ENCODE measurements around the gene TMEM123. TPM values are rescaled to one million over a fixed set of nuclear protein-coding genes. Genes with fewer than 3 reads are reported as not detected.

The TMEM123 gene
- total RNA-seq, 1 experiment from 2014 or later, result 214 TPM

- Histone ChIP-seq H3K27me3 (replicated peaks; ENCODE audit: insufficient read depth, low read depth, low read length, poor library complexity) (no peaks in the 10 kb centered on the region), H3K27ac (ENCODE audit: low read depth, low read length, poor library complexity, severe bottlenecking) (peak overlapping the region; percentile 94), H3K4me1 (ENCODE audit: insufficient read depth, low read length, poor library complexity, severe bottlenecking) (peaks cover 7% of the 10 kb centered on the region), H3K9me3 (ENCODE audit: low read depth, low read length, poor library complexity, severe bottlenecking) (no peaks in the 10 kb centered on the region), H3K4me3 (ENCODE audit: low read depth, low read length, poor library complexity, severe bottlenecking) (peak overlapping the region; percentile 59), H3K36me3 (ENCODE audit: insufficient read depth, low read length, poor library complexity, severe bottlenecking) (peaks cover 8% of the 10 kb centered on the region)
- ChIA-PET POLR2A (ENCODE audit: low non-redundant PET) (no interaction called here), CTCF (no interaction called here)
- intact Hi-C loops (cut with micrococcal nuclease; ENCODE audit: unreplicated experiment), result loop anchor here (1.0 to 5.0 kb wide), 3 partner anchors 53 to 237 kb away; partner anchors contain the start of genes TMEM123 and YAP1
- BruUV-seq (replicated peaks), result TSS peak; percentile 52
- DNase-seq (ENCODE audit: low spot score), result peak; percentile 47
- TF ChIP-seq, protein P1, sequence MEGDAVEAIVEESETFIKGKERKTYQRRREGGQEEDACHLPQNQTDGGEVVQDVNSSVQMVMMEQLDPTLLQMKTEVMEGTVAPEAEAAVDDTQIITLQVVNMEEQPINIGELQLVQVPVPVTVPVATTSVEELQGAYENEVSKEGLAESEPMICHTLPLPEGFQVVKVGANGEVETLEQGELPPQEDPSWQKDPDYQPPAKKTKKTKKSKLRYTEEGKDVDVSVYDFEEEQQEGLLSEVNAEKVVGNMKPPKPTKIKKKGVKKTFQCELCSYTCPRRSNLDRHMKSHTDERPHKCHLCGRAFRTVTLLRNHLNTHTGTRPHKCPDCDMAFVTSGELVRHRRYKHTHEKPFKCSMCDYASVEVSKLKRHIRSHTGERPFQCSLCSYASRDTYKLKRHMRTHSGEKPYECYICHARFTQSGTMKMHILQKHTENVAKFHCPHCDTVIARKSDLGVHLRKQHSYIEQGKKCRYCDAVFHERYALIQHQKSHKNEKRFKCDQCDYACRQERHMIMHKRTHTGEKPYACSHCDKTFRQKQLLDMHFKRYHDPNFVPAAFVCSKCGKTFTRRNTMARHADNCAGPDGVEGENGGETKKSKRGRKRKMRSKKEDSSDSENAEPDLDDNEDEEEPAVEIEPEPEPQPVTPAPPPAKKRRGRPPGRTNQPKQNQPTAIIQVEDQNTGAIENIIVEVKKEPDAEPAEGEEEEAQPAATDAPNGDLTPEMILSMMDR (conservative IDR thresholded peaks at IDR 0.05; ENCODE audit: low read depth, low read length), result no peak
Measured at GRCh38 chr11:102347462-102348370, 104.8 kb downstream of the TMEM123 start.

- POLR2A ChIA-PET (ENCODE audit: low non-redundant PET), result interaction anchor here (0.6 kb wide), 1 partner anchor 166 kb away, joined by 3 read pairs; no protein-coding TSS in a partner anchor
- CTCF ChIA-PET, result no interaction called here
- TSS peak; percentile 89 for BruUV-seq (replicated peaks)
- Histone ChIP-seq H3K4me3 (ENCODE audit: low read depth, low read length, poor library complexity, severe bottlenecking) (peak within 1 kb of the TSS; percentile 59), H3K4me1 (ENCODE audit: insufficient read depth, low read length, poor library complexity, severe bottlenecking) (peaks cover 7% of the 10 kb centered on the region), H3K9me3 (ENCODE audit: low read depth, low read length, poor library complexity, severe bottlenecking) (no peaks in the 10 kb centered on the region), H3K27ac (ENCODE audit: low read depth, low read length, poor library complexity, severe bottlenecking) (peak within 1 kb of the TSS; percentile 94), H3K27me3 (replicated peaks; ENCODE audit: insufficient read depth, low read depth, low read length, poor library complexity) (no peaks in the 10 kb centered on the region), H3K36me3 (ENCODE audit: insufficient read depth, low read length, poor library complexity, severe bottlenecking) (peaks cover 8% of the 10 kb centered on the region)
- intact Hi-C loops (cut with micrococcal nuclease; ENCODE audit: unreplicated experiment), result loop anchor here (1.0 to 5.0 kb wide), 3 partner anchors 53 to 236 kb away; partner anchors contain the start of genes TMEM123 and YAP1
- peak; percentile 98 for DNase-seq (ENCODE audit: low spot score)
- TF ChIP-seq, protein P1 (conservative IDR thresholded peaks at IDR 0.05; ENCODE audit: low read depth, low read length), result peak; percentile 90
- TF ChIP-seq EZH2 (IDR thresholded peaks at IDR 0.05; ENCODE audit: borderline replicate concordance, low read depth, low read length, poor library complexity, severe bottlenecking), result no peak
Measured at GRCh38 chr11:102346748-102347461, 105.7 kb downstream of the TMEM123 start, which contains the start of gene BIRC2. Gene BIRC2 (plus strand): TSS chr11:102347214. CDS start chr11:102349855, 2,641 bp downstream.

DNA sequence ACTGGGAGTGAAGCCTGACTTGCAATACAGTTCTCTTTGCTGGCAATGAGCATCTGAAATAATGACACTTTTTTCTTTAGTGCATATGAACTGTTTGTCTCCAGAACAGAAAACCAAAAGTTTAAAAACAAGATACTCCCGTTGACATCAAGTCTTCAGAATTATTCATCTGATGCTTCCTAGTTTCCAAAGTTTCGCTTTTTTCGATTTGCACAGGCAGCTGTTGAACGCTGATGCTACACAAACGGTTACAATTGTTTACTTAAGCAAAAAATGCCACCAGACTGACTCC lies 106.2 kb downstream of the TMEM123 start:
- Histone ChIP-seq H3K36me3 (ENCODE audit: insufficient read depth, low read length, poor library complexity, severe bottlenecking) (peaks cover 5% of the 10 kb centered on the region), H3K9me3 (ENCODE audit: low read depth, low read length, poor library complexity, severe bottlenecking) (no peaks in the 10 kb centered on the region), H3K27ac (ENCODE audit: low read depth, low read length, poor library complexity, severe bottlenecking) (peak overlapping the region; percentile 94), H3K4me3 (ENCODE audit: low read depth, low read length, poor library complexity, severe bottlenecking) (peak overlapping the region; percentile 59), H3K4me1 (ENCODE audit: insufficient read depth, low read length, poor library complexity, severe bottlenecking) (peaks cover 7% of the 10 kb centered on the region), H3K27me3 (replicated peaks; ENCODE audit: insufficient read depth, low read depth, low read length, poor library complexity) (no peaks in the 10 kb centered on the region)
- POLR2A ChIA-PET (ENCODE audit: low non-redundant PET), result no interaction called here
- intact Hi-C loops (cut with micrococcal nuclease; ENCODE audit: unreplicated experiment), result loop anchor here (2.0 to 5.0 kb wide), 2 partner anchors 106 to 236 kb away; partner anchors contain the start of genes TMEM123 and YAP1
- CTCF ChIA-PET, result no interaction called here
- TF ChIP-seq, protein P1 (conservative IDR thresholded peaks at IDR 0.05; ENCODE audit: low read depth, low read length), result no peak
- no peak for TF ChIP-seq EZH2 (IDR thresholded peaks at IDR 0.05; ENCODE audit: borderline replicate concordance, low read depth, low read length, poor library complexity, severe bottlenecking)
- BruUV-seq (replicated peaks), result no TSS peak
- no peak for DNase-seq (ENCODE audit: low spot score)

Other genes starting within 250 kb of the TMEM123 start
- 2.5 and 2.8 TPM in 2 replicates for gene BIRC3, start 135.3 kb downstream of the TMEM123 start, total RNA-seq (2021)
- 32.0 and 36.3 TPM in 2 replicates for gene BIRC2, start 105.6 kb downstream of the TMEM123 start, total RNA-seq (2021)
- 0.34 TPM in 1 of 2 replicates, not detected in the other for gene MMP7, start 78.0 kb upstream of the TMEM123 start, total RNA-seq (2021)
- not detected in 2 replicates for gene MMP20, start 172.6 kb upstream of the TMEM123 start, total RNA-seq (2021)

Measured in A673 (cell line).